ENCODE data around the gene OR2AT4.

DNA sequence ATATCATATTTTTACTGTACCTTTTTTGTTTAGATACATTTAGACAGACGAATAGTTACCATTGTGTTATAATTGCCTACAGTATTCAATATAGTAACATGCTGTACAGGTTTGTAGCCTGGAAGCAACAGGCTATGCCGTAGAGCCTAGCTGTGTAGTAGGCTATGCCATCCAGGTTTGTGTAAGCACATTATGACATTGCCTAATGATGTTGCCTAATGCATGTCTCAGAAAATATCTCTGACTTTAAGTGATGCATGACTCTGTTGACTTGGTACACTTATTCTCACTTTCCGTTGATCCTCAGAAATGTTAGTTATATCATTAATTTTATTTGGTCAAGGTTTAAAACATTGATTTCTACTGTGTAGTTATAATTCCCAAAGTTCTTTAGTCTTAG, 39.9 kb downstream of the OR2AT4 start:
- TF ChIP-seq POLR2A (IDR thresholded peaks at IDR 0.05) (no peak), POLR2AphosphoS5 (IDR thresholded peaks at IDR 0.05) (no peak)
